H1 (cell line): ENCODE measurements around the gene RTN3.

Experiments
- CBX8 ChIP-seq: fragments of 300-800, 300-1000 bp; sonication (generic); IDR thresholded peaks from 2 replicates; pipeline ENCODE4 v1.7.1; 2016; ENCODE audit warnings: low read depth, low read length, borderline replicate concordance
- CEBPB ChIP-seq: IDR thresholded peaks from 2 replicates; pipeline ENCODE4 v1.6.1; 2012; ENCODE audit warnings: low read depth, low read length
- EZH2 ChIP-seq: fragments of 200-600 bp; sonication (generic); IDR thresholded peaks from 2 replicates; pipeline ENCODE4 v1.7.1; 2012; ENCODE audit warnings: low read depth, mild to moderate bottlenecking, moderate library complexity, low read length, inconsistent platforms; ENCODE audit not compliant: severe bottlenecking
- GABPA ChIP-seq: IDR thresholded peaks from 2 replicates; pipeline ENCODE4 v1.6.1; 2011; ENCODE audit warnings: mild to moderate bottlenecking, low read length, moderate library complexity, borderline replicate concordance; ENCODE audit not compliant: insufficient read depth
- GTF2F1 ChIP-seq: IDR thresholded peaks from 2 replicates; pipeline ENCODE4 v1.6.1; 2012; ENCODE audit warnings: low read depth, low read length, improper control_type of control experiment, borderline replicate concordance
- MAX ChIP-seq: IDR thresholded peaks from 2 replicates; pipeline ENCODE4 v1.6.1; 2012; ENCODE audit warnings: inconsistent platforms
- POLR2A ChIP-seq, 2 experiments: IDR thresholded peaks; 1 replicate in 1 of 2; 2 replicates in 1 of 2; pipeline ENCODE4 v1.6.1; 2011; ENCODE audit warnings: low read depth in 2 of 2, low read length in 2 of 2, mild to moderate bottlenecking in 2 of 2; ENCODE audit errors: control extremely low read depth in 1 of 2
- POLR2AphosphoS5 ChIP-seq: IDR thresholded peaks from 2 replicates; pipeline ENCODE4 v1.6.1; 2011; ENCODE audit warnings: low read depth, low read length
- ZNF274 ChIP-seq: IDR thresholded peaks from 2 replicates; pipeline ENCODE4 v1.7.0; 2012; ENCODE audit warnings: low read length, borderline replicate concordance; ENCODE audit errors: extremely low read depth
- TF ChIP-seq, protein P1 (sequence below), 3 experiments: IDR thresholded peaks; 1 replicate in 2 of 3; 2 replicates in 1 of 3; pipeline versions ENCODE4 v1.5.1 to v1.6.1; 2011; ENCODE audit warnings: low read length in 3 of 3, mild to moderate bottlenecking in 3 of 3, inconsistent platforms in 2 of 3, low read depth in 1 of 3, moderate library complexity in 1 of 3; ENCODE audit not compliant: insufficient read depth in 1 of 3; ENCODE audit errors: control extremely low read depth in 1 of 3
- TF ChIP-seq, protein P2 (sequence below): IDR thresholded peaks from 2 replicates; pipeline ENCODE4 v1.6.1; 2011; ENCODE audit warnings: low read depth, mild to moderate bottlenecking, low read length; ENCODE audit not compliant: insufficient read depth

DNA sequence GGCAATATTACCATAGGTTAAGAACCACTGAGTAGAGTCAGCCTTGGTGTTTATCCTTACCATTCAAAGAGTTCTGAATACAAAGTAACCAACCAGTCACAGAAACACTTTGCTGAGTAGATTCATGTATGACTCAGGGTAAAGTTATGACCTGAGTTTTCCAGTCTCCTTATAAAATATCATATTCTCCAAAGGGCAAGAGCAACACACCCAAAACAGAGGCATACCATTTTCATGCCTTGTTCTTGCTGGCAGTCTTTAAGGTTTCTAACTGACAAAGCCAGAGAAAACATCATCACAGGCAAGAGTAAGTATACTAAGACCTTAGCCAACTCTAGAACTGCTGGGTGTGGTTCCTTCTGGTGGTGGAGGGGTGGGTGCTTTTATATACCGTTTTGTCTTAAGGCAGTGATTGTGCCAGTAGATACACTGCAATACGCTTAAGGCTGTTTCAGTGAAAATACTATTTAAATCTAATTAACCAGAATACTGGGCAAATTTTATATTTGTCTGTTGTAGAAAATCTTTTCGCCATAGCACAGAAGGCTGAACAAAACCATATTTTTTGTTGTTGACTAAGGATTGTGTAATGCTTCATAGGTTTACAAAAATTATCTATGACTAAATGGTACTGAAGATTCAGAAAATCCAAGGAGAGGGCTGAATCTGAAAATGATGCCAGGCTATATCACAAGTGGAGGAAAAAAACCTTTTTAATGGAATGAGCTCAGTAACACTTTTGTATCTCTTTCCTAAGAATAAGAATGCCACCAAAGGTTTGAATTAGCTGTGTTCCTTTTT is 13.1 kb upstream of the RTN3 start:
- TF ChIP-seq EZH2 (no peak), POLR2AphosphoS5 (no peak), GABPA (no peak), MAX (no peak), CBX8 (no peak), GTF2F1 (no peak), ZNF274 (no peak), POLR2A (IDR thresholded peaks at IDR 0.05; ENCODE audit: control extremely low read depth in 1 of 2, low read depth in 2 of 2, low read length in 2 of 2) (no peak), CEBPB (no peak)
- TF ChIP-seq, protein P1, sequence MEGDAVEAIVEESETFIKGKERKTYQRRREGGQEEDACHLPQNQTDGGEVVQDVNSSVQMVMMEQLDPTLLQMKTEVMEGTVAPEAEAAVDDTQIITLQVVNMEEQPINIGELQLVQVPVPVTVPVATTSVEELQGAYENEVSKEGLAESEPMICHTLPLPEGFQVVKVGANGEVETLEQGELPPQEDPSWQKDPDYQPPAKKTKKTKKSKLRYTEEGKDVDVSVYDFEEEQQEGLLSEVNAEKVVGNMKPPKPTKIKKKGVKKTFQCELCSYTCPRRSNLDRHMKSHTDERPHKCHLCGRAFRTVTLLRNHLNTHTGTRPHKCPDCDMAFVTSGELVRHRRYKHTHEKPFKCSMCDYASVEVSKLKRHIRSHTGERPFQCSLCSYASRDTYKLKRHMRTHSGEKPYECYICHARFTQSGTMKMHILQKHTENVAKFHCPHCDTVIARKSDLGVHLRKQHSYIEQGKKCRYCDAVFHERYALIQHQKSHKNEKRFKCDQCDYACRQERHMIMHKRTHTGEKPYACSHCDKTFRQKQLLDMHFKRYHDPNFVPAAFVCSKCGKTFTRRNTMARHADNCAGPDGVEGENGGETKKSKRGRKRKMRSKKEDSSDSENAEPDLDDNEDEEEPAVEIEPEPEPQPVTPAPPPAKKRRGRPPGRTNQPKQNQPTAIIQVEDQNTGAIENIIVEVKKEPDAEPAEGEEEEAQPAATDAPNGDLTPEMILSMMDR (IDR thresholded peaks at IDR 0.05; ENCODE audit: control extremely low read depth in 1 of 3, insufficient read depth in 1 of 3, low read depth in 1 of 3, low read length in 3 of 3): no peak
- TF ChIP-seq, protein P2, sequence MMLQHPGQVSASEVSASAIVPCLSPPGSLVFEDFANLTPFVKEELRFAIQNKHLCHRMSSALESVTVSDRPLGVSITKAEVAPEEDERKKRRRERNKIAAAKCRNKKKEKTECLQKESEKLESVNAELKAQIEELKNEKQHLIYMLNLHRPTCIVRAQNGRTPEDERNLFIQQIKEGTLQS: no peak
